Measurements from ENCODE around the gene CD200R1. TPM values are rescaled to one million over a fixed set of nuclear protein-coding genes. Genes with fewer than 3 reads are reported as not detected.

CD200R1 gene
- total and polyA plus RNA-seq, 2 donors (not counting 1 experiment from before 2014, with no cell fraction given): 0.17 to 1.1 TPM

- H2AFZ ChIP-seq (ENCODE audit: low read length): no peak overlapping the region
- H3K27ac ChIP-seq (ENCODE audit: insufficient read depth, low read length): no peak overlapping the region
- H3K36me3 ChIP-seq (ENCODE audit: control insufficient read depth, insufficient read depth, low read length): no peaks in the 10 kb centered on the region
- no peak overlapping the region for H3K4me3 ChIP-seq (replicated peaks in 1 of 4; ENCODE audit: control extremely low read depth in 1 of 4, insufficient read depth in 1 of 4, low read depth in 3 of 4, low read length in 4 of 4)
- no peak for DNase-seq (ENCODE audit: low read depth in 2 of 2)
- no peaks in the 10 kb centered on the region for H4K20me1 ChIP-seq (ENCODE audit: control insufficient read depth, extremely low read depth, insufficient read depth, low read length)
- H3K4me2 ChIP-seq (ENCODE audit: extremely low read depth, insufficient read depth, low read length): no peak overlapping the region
- H3K9me3 ChIP-seq (ENCODE audit: control insufficient read depth, insufficient read depth, low read depth, low read length): no peaks in the 10 kb centered on the region
- no peaks in the 10 kb centered on the region for H3K4me1 ChIP-seq (ENCODE audit: control insufficient read depth, extremely low read depth, insufficient read depth, low read length)
- H3K9ac ChIP-seq (ENCODE audit: insufficient read depth, low read length): no peak overlapping the region
- TF ChIP-seq EZH2 (IDR thresholded peaks at IDR 0.05; ENCODE audit: low read length, missing control alignments) (no peak), CTCF (conservative IDR thresholded peaks at IDR 0.05 in 1 of 2, IDR thresholded peaks at IDR 0.05 in 1 of 2; ENCODE audit: low read depth in 1 of 2, low read length in 2 of 2) (no peak)
- no peaks in the 10 kb centered on the region for H3K79me2 ChIP-seq (ENCODE audit: control insufficient read depth, insufficient read depth, low read length)
- no peaks in the 10 kb centered on the region for H3K27me3 ChIP-seq (ENCODE audit: control insufficient read depth, insufficient read depth, low read length)
These were observed 11.2 kb downstream of the CD200R1 start for GRCh38 chr3:112963683-112964082.

- TF ChIP-seq CTCF (conservative IDR thresholded peaks at IDR 0.05 in 1 of 2, IDR thresholded peaks at IDR 0.05 in 1 of 2; ENCODE audit: low read depth in 1 of 2, low read length in 2 of 2): no peak
- TF ChIP-seq EZH2 (IDR thresholded peaks at IDR 0.05; ENCODE audit: low read length, missing control alignments): no peak
- Histone ChIP-seq H3K36me3 (ENCODE audit: control insufficient read depth, insufficient read depth, low read length) (no peaks in the 10 kb centered on the region), H3K27me3 (ENCODE audit: control insufficient read depth, insufficient read depth, low read length) (no peaks in the 10 kb centered on the region), H3K9ac (ENCODE audit: insufficient read depth, low read length) (no peak overlapping the region), H4K20me1 (ENCODE audit: control insufficient read depth, extremely low read depth, insufficient read depth, low read length) (no peaks in the 10 kb centered on the region), H3K4me1 (ENCODE audit: control insufficient read depth, extremely low read depth, insufficient read depth, low read length) (no peaks in the 10 kb centered on the region), H3K4me2 (ENCODE audit: extremely low read depth, insufficient read depth, low read length) (peak overlapping the region; percentile 29), H3K27ac (ENCODE audit: insufficient read depth, low read length) (no peak overlapping the region), H3K79me2 (ENCODE audit: control insufficient read depth, insufficient read depth, low read length) (no peaks in the 10 kb centered on the region), H3K4me3 (replicated peaks in 1 of 4; ENCODE audit: control extremely low read depth in 1 of 4, insufficient read depth in 1 of 4, low read depth in 3 of 4, low read length in 4 of 4) (no peak overlapping the region), H3K9me3 (ENCODE audit: control insufficient read depth, insufficient read depth, low read depth, low read length) (no peaks in the 10 kb centered on the region), H2AFZ (ENCODE audit: low read length) (no peak overlapping the region)
- DNase-seq (ENCODE audit: low read depth in 2 of 2): peak in 1 of 2 donors; percentile 0
These were observed 15.9 kb downstream of the CD200R1 start for GRCh38 chr3:112958811-112959560.

- no peak overlapping the region for H2AFZ ChIP-seq (ENCODE audit: low read length)
- no peak for TF ChIP-seq EZH2 (IDR thresholded peaks at IDR 0.05; ENCODE audit: low read length, missing control alignments)
- TF ChIP-seq CTCF (conservative IDR thresholded peaks at IDR 0.05 in 1 of 2, IDR thresholded peaks at IDR 0.05 in 1 of 2; ENCODE audit: low read depth in 1 of 2, low read length in 2 of 2): no peak
These were observed 18.6 kb downstream of the CD200R1 start for GRCh38 chr3:112956351-112956750.

More at GRCh38 chr3:112956351-112956750, 18.6 kb downstream of the CD200R1 start:
- Histone ChIP-seq H3K9me3 (ENCODE audit: control insufficient read depth, insufficient read depth, low read depth, low read length) (no peaks in the 10 kb centered on the region), H3K27me3 (ENCODE audit: control insufficient read depth, insufficient read depth, low read length) (no peaks in the 10 kb centered on the region), H3K4me2 (ENCODE audit: extremely low read depth, insufficient read depth, low read length) (no peak overlapping the region), H3K4me3 (replicated peaks in 1 of 4; ENCODE audit: control extremely low read depth in 1 of 4, insufficient read depth in 1 of 4, low read depth in 3 of 4, low read length in 4 of 4) (no peak overlapping the region), H3K79me2 (ENCODE audit: control insufficient read depth, insufficient read depth, low read length) (no peaks in the 10 kb centered on the region), H3K4me1 (ENCODE audit: control insufficient read depth, extremely low read depth, insufficient read depth, low read length) (no peaks in the 10 kb centered on the region), H4K20me1 (ENCODE audit: control insufficient read depth, extremely low read depth, insufficient read depth, low read length) (no peaks in the 10 kb centered on the region), H3K27ac (ENCODE audit: insufficient read depth, low read length) (no peak overlapping the region), H3K9ac (ENCODE audit: insufficient read depth, low read length) (no peak overlapping the region), H3K36me3 (ENCODE audit: control insufficient read depth, insufficient read depth, low read length) (no peaks in the 10 kb centered on the region)
- no peak for DNase-seq (ENCODE audit: low read depth in 2 of 2)
